ENCODE measurements around the gene SEMA4A. TPM values are rescaled to one million over a fixed set of nuclear protein-coding genes. Genes with fewer than 3 reads are reported as not detected.

SEMA4A gene
- total RNA-seq, 5 donors from 2014 or later (not counting 1 experiment from before 2014, with no cell fraction given) = 1.5 to 12.0 (median 2.2) TPM

- CTCF ChIA-PET = no interaction called here
- Histone ChIP-seq H3K4me3 (ENCODE audit: control insufficient read depth in 1 of 2, extremely low read depth in 1 of 2, low read length in 1 of 2) (no peak overlapping the region), H3K27me3 (replicated peaks in 1 of 2; ENCODE audit: control insufficient read depth in 2 of 2, extremely low read depth in 1 of 2, insufficient read depth in 2 of 2, low read length in 1 of 2) (no peaks in the 10 kb centered on the region), H3K4me1 (ENCODE audit: control insufficient read depth in 1 of 2, extremely low read depth in 1 of 2, insufficient read depth in 2 of 2, low read length in 2 of 2) (peaks cover 0 to 11% of the 10 kb centered on the region in 2 experiments), H3K36me3 (ENCODE audit: control insufficient read depth in 2 of 2, extremely low read depth in 1 of 2, insufficient read depth in 1 of 2, low read length in 1 of 2) (peaks cover 0 to 60% of the 10 kb centered on the region in 2 donors), H3K9me3 (no peaks in the 10 kb centered on the region), H3K27ac (ENCODE audit: low read length) (no peak overlapping the region)
- no peak for ATAC-seq (replicated peaks in 1 of 4)
- POLR2A ChIA-PET = no interaction called here
- H3K27ac Mint-ChIP-seq = no peak overlapping the region
- no peak for DNase-seq
- no peaks in the 10 kb centered on the region for H3K9me3 Mint-ChIP-seq
- peaks cover 28% of the 10 kb centered on the region for H3K36me3 Mint-ChIP-seq
- H3K4me1 Mint-ChIP-seq = peaks cover 11 to 17% (median 14%) of the 10 kb centered on the region in 3 donors
- H3K4me3 Mint-ChIP-seq = no peak overlapping the region
- WGBS (ENCODE audit: insufficient coverage) = 90% methylated on average over 2 of the region's 3 CpGs
- H3K27me3 Mint-ChIP-seq = no peaks in the 10 kb centered on the region
These were observed 51.3 kb downstream of the SEMA4A start for GRCh38 chr1:156204686-156205085.

GRCh38 chr1:156211243-156211642 is 57.9 kb downstream of the SEMA4A start:
- peak overlapping the region; percentile 14 to 62 for H3K27ac Mint-ChIP-seq
- 100% methylated on average over 1 of the region's 3 CpGs for WGBS (ENCODE audit: insufficient coverage)
- Histone ChIP-seq H3K9me3 (no peaks in the 10 kb centered on the region), H3K4me1 (ENCODE audit: control insufficient read depth in 1 of 2, extremely low read depth in 1 of 2, insufficient read depth in 2 of 2, low read length in 2 of 2) (peaks cover 3 to 27% of the 10 kb centered on the region in 2 experiments), H3K27ac (ENCODE audit: low read length) (no peak overlapping the region), H3K27me3 (replicated peaks in 1 of 2; ENCODE audit: control insufficient read depth in 2 of 2, extremely low read depth in 1 of 2, insufficient read depth in 2 of 2, low read length in 1 of 2) (no peaks in the 10 kb centered on the region), H3K36me3 (ENCODE audit: control insufficient read depth in 2 of 2, extremely low read depth in 1 of 2, insufficient read depth in 1 of 2, low read length in 1 of 2) (peaks cover 4 to 46% of the 10 kb centered on the region in 2 donors), H3K4me3 (ENCODE audit: control insufficient read depth in 1 of 2, extremely low read depth in 1 of 2, low read length in 1 of 2) (no peak overlapping the region)
- POLR2A ChIA-PET = interaction anchor here in 1 of 2 donors (1.0 kb wide), 1 partner anchor 22 kb away, joined by 3 read pairs; no protein-coding TSS in a partner anchor
- H3K27me3 Mint-ChIP-seq = no peaks in the 10 kb centered on the region
- CTCF ChIA-PET = interaction anchor here in 1 of 2 donors (1.1 kb wide), 2 partner anchors 13 to 14 kb away, joined by 3 to 4 read pairs; no protein-coding TSS in a partner anchor
- DNase-seq = no peak
- H3K4me1 Mint-ChIP-seq = peaks cover 23 to 34% (median 32%) of the 10 kb centered on the region in 3 donors
- no peaks in the 10 kb centered on the region for H3K9me3 Mint-ChIP-seq
- peak overlapping the region in 1 of 3 donors; percentile 14 for H3K4me3 Mint-ChIP-seq
- ATAC-seq (replicated peaks in 1 of 4) = no peak
- H3K36me3 Mint-ChIP-seq = peaks cover 21% of the 10 kb centered on the region

GRCh38 chr1:156212130-156212529 is 58.7 kb downstream of the SEMA4A start:
- ATAC-seq (replicated peaks in 1 of 4) = no peak
- WGBS (ENCODE audit: insufficient coverage) = 100% methylated on average over 5 of the region's 9 CpGs
- Histone ChIP-seq H3K4me1 (ENCODE audit: control insufficient read depth in 1 of 2, extremely low read depth in 1 of 2, insufficient read depth in 2 of 2, low read length in 2 of 2) (peaks cover 3 to 29% of the 10 kb centered on the region in 2 experiments), H3K9me3 (no peaks in the 10 kb centered on the region), H3K36me3 (ENCODE audit: control insufficient read depth in 2 of 2, extremely low read depth in 1 of 2, insufficient read depth in 1 of 2, low read length in 1 of 2) (peaks cover 4 to 40% of the 10 kb centered on the region in 2 donors), H3K27me3 (replicated peaks in 1 of 2; ENCODE audit: control insufficient read depth in 2 of 2, extremely low read depth in 1 of 2, insufficient read depth in 2 of 2, low read length in 1 of 2) (no peaks in the 10 kb centered on the region), H3K4me3 (ENCODE audit: control insufficient read depth in 1 of 2, extremely low read depth in 1 of 2, low read length in 1 of 2) (peak overlapping the region in 1 of 2 donors; percentile 93), H3K27ac (ENCODE audit: low read length) (peak overlapping the region; percentile 97)
- H3K4me3 Mint-ChIP-seq = peak overlapping the region; percentile 95 to 96 (median 95)
- ChIA-PET POLR2A (interaction anchor here (0.5 to 1.9 kb wide), 6 partner anchors 13 to 468 kb away, joined by 3 to 32 read pairs (median 4); partner anchors contain the start of genes SLC25A44 (in 1 of the 2) and SMG5 (in 1 of the 2)), CTCF (interaction anchor here (0.9 to 2.7 kb wide), 5 partner anchors 13 to 64 kb away, joined by 3 to 40 read pairs (median 4); partner anchors contain the start of gene SLC25A44 (in 1 of the 2))
- DNase-seq = no peak
- H3K9me3 Mint-ChIP-seq = no peaks in the 10 kb centered on the region
- H3K27me3 Mint-ChIP-seq = no peaks in the 10 kb centered on the region
- peaks cover 23 to 39% (median 33%) of the 10 kb centered on the region in 3 donors for H3K4me1 Mint-ChIP-seq
- peaks cover 21% of the 10 kb centered on the region for H3K36me3 Mint-ChIP-seq
- peak overlapping the region; percentile 98 for H3K27ac Mint-ChIP-seq

GRCh38 chr1:156212833-156213643 is 59.7 kb downstream of the SEMA4A start, which contains the start of gene PMF1:
PMF1 (plus strand) TSS chr1:156213007; CDS start chr1:156213016, 9 bp downstream.
- Mint-ChIP-seq H3K27ac (peak within 1 kb of the TSS; percentile 98), H3K36me3 (peaks cover 16% of the 10 kb centered on the region), H3K9me3 (no peaks in the 10 kb centered on the region), H3K4me1 (peaks cover 31 to 48% (median 42%) of the 10 kb centered on the region in 3 donors), H3K4me3 (peak within 1 kb of the TSS; percentile 95 to 96 (median 95)), H3K27me3 (no peaks in the 10 kb centered on the region)
- Histone ChIP-seq H3K27ac (ENCODE audit: low read length) (peak within 1 kb of the TSS; percentile 97), H3K4me1 (ENCODE audit: control insufficient read depth in 1 of 2, extremely low read depth in 1 of 2, insufficient read depth in 2 of 2, low read length in 2 of 2) (peaks cover 7 to 37% of the 10 kb centered on the region in 2 experiments), H3K9me3 (no peaks in the 10 kb centered on the region), H3K4me3 (ENCODE audit: control insufficient read depth in 1 of 2, extremely low read depth in 1 of 2, low read length in 1 of 2) (peak within 1 kb of the TSS; percentile 91 to 93), H3K36me3 (ENCODE audit: control insufficient read depth in 2 of 2, extremely low read depth in 1 of 2, insufficient read depth in 1 of 2, low read length in 1 of 2) (peaks cover 4 to 34% of the 10 kb centered on the region in 2 donors), H3K27me3 (replicated peaks in 1 of 2; ENCODE audit: control insufficient read depth in 2 of 2, extremely low read depth in 1 of 2, insufficient read depth in 2 of 2, low read length in 1 of 2) (no peaks in the 10 kb centered on the region)
- ATAC-seq (replicated peaks in 1 of 4) = peak; percentile 95 to 97 (median 96)
- ChIA-PET POLR2A (interaction anchor here (0.5 to 1.9 kb wide), 11 partner anchors 12 to 469 kb away, joined by 3 to 32 read pairs (median 4); partner anchors contain the start of genes SLC25A44 (in 1 of the 2) and SMG5 (in 1 of the 2)), CTCF (interaction anchor here (0.6 to 2.7 kb wide), 6 partner anchors 12 to 116 kb away, joined by 3 to 40 read pairs (median 4); partner anchors contain the start of gene SLC25A44 (in 1 of the 2))
- 0% methylated on average over 52 of the region's 61 CpGs for WGBS (ENCODE audit: insufficient coverage)
- DNase-seq = peak; percentile 90 to 96 (median 94)

GRCh38 chr1:156213644-156213966 is 60.2 kb downstream of the SEMA4A start:
- peak overlapping the region; percentile 97 for H3K27ac ChIP-seq (ENCODE audit: low read length)
- H3K4me1 Mint-ChIP-seq = peaks cover 34 to 52% (median 46%) of the 10 kb centered on the region in 3 donors
- H3K9me3 ChIP-seq = no peaks in the 10 kb centered on the region
- H3K4me3 Mint-ChIP-seq = peak overlapping the region; percentile 95 to 96 (median 95)
- no peaks in the 10 kb centered on the region for H3K9me3 Mint-ChIP-seq
- peak overlapping the region; percentile 91 to 93 for H3K4me3 ChIP-seq (ENCODE audit: control insufficient read depth in 1 of 2, extremely low read depth in 1 of 2, low read length in 1 of 2)
- CTCF ChIA-PET = interaction anchor here (0.6 to 2.7 kb wide), 8 partner anchors 11 to 890 kb away, joined by 3 to 40 read pairs (median 4); partner anchors contain the start of gene SLC25A44 (in 1 of the 2)
- no peaks in the 10 kb centered on the region for H3K27me3 Mint-ChIP-seq
- peaks cover 14% of the 10 kb centered on the region for H3K36me3 Mint-ChIP-seq
- POLR2A ChIA-PET = interaction anchor here (0.6 to 1.9 kb wide), 5 partner anchors 11 to 112 kb away, joined by 3 to 32 read pairs (median 3); partner anchors contain the start of gene SLC25A44 (in 1 of the 2)
- H3K27ac Mint-ChIP-seq = peak overlapping the region; percentile 98
- ATAC-seq (replicated peaks in 1 of 4) = no peak
- WGBS (ENCODE audit: insufficient coverage) = 86% methylated on average over 3 of the region's 11 CpGs
- peaks cover 4 to 29% of the 10 kb centered on the region in 2 donors for H3K36me3 ChIP-seq (ENCODE audit: control insufficient read depth in 2 of 2, extremely low read depth in 1 of 2, insufficient read depth in 1 of 2, low read length in 1 of 2)
- H3K4me1 ChIP-seq (ENCODE audit: control insufficient read depth in 1 of 2, extremely low read depth in 1 of 2, insufficient read depth in 2 of 2, low read length in 2 of 2) = peaks cover 7 to 42% of the 10 kb centered on the region in 2 experiments
- DNase-seq = no peak
- H3K27me3 ChIP-seq (replicated peaks in 1 of 2; ENCODE audit: control insufficient read depth in 2 of 2, extremely low read depth in 1 of 2, insufficient read depth in 2 of 2, low read length in 1 of 2) = no peaks in the 10 kb centered on the region

Measured in T-cell (primary cell).